Inflammatory macrophage treated with lipopolysaccharide for 4 hours (primary cell): ENCODE results near the gene ST8SIA4.

Source experiments
- DNase-seq: peaks from one replicate; pipeline ENCODE4 v3.0.0-alpha.2; 2020

Gene ST8SIA4, protein sequence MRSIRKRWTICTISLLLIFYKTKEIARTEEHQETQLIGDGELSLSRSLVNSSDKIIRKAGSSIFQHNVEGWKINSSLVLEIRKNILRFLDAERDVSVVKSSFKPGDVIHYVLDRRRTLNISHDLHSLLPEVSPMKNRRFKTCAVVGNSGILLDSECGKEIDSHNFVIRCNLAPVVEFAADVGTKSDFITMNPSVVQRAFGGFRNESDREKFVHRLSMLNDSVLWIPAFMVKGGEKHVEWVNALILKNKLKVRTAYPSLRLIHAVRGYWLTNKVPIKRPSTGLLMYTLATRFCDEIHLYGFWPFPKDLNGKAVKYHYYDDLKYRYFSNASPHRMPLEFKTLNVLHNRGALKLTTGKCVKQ

GRCh38 chr5:100903039-100903887 lies at the start of gene ST8SIA4:
Gene ST8SIA4, minus strand, starts transcription at chr5:100903282. Its CDS starts 327 bp downstream, at chr5:100902955.
- DNase-seq = peak; percentile 90

DNA sequence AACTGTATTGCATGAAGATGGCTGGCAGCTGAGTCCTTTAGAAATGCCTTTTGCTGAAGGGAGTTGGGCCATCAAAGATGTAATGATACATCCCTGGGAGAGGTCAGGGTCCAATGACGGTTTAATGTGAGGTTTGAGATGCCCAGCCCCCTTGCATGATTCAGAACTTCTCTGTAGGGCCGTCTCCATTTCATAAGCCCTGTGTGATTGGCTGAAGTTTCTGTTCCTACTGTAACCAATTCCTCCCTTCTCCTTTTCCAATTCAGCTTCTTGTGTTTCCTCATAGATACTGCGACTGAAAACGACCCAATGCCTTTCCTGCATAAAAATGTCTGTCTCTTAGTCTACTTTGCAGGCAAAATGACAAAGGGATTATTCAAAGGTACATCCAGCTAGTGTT lies 47.9 kb upstream of the ST8SIA4 start:
- peak; percentile 52 for DNase-seq

DNA sequence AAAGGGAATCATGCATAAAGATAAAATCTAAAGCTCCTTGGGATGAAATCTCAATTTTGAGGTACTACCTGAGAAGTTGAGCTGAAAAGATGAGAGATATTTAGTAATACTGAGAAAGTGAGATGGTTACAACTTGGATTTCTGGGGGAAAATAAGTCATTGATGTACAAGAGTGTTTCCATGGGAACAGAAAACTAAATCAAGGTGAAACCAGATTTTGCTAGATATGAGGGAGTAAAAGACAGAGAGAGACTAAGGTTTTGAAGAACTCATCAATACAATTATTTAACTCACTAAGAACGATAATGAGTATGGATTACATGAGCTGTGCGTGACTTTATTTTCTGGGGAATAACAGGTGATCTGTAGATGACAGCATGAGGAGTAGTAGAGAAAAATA lies 10.2 kb upstream of the ST8SIA4 start:
- DNase-seq = no peak

DNA sequence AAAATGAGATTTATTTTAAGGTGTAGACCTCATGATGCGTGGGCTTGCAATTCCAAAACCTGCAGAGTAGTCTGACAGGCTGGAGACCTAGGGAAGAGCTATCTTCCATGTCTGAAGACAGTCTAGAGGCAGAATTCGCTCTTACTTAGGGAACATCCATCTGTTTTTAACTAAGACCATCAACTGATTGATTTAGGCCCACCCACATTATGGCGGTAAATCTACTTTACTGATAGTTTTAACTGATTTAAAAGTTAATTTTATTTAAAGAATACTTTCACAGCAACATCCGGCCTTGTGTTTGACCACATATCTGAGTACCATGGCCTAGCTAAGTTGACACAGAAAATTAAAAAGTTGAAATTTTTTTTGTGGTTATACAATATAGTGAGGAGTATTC lies 6.0 kb upstream of the ST8SIA4 start:
- DNase-seq = no peak

GRCh38 chr5:100905259-100905914 lies 2.3 kb upstream of the ST8SIA4 start:
- no peak for DNase-seq

- peak; percentile 45 for DNase-seq
Measured at GRCh38 chr5:100904259-100904861, 1.3 kb upstream of the ST8SIA4 start.

GRCh38 chr5:100902440-100903038 lies 543 bp downstream of the ST8SIA4 start:
- peak; percentile 54 for DNase-seq

GRCh38 chr5:100901821-100902341 lies 1.2 kb downstream of the ST8SIA4 start:
- DNase-seq = peak; percentile 95

DNA sequence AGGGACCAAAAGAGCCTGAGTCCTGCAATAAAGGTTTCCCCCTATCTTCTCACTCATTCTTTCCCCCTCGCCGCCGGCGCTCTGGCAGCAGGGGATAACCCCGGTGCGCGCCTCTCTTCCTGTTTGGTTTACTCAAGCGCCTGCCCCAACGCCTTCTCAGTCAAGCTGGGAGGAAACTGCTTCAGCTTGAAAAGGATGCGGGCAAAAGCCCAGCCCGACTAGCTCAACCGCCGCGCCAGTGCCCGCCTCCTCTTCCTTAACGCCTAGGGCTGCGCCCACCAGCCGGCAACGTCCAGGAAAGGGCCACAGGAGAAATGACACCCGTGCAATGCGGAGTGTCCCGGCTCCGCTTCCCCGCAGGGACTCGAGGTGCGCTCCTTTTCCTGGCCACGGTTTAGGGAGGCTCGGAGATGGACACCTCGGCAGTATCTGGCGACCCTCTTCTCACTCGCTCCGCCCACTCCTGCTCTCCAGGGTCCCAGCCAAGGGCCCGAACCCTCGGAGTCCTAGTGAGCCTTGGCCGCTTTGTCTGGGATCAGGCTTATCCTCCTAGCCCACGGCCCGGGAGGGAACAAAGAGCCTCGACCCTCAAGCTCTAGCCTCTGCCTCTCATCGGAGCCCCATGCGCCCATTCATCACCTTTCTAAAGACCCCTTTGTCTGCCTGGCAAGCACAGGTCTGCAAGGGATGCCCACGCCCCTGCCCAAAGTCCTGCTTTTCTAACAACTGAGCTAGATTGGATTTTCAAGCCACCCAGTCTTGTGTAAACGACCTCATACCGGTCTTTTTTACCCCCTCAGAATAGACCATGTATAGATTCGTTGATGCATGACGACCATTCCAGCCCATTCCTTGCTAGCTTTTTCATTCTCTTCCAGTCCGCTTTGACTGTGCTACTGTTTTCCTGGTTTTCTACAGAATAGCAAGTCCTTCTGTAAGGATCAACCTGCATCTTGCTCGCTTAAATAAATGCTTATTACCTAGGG lies 2.0 kb downstream of the ST8SIA4 start:
- peak; percentile 96 for DNase-seq

- DNase-seq = peak; percentile 73
Measured at GRCh38 chr5:100900142-100900795, 2.8 kb downstream of the ST8SIA4 start.

GRCh38 chr5:100899675-100900074 lies 3.4 kb downstream of the ST8SIA4 start:
- DNase-seq = no peak

DNA sequence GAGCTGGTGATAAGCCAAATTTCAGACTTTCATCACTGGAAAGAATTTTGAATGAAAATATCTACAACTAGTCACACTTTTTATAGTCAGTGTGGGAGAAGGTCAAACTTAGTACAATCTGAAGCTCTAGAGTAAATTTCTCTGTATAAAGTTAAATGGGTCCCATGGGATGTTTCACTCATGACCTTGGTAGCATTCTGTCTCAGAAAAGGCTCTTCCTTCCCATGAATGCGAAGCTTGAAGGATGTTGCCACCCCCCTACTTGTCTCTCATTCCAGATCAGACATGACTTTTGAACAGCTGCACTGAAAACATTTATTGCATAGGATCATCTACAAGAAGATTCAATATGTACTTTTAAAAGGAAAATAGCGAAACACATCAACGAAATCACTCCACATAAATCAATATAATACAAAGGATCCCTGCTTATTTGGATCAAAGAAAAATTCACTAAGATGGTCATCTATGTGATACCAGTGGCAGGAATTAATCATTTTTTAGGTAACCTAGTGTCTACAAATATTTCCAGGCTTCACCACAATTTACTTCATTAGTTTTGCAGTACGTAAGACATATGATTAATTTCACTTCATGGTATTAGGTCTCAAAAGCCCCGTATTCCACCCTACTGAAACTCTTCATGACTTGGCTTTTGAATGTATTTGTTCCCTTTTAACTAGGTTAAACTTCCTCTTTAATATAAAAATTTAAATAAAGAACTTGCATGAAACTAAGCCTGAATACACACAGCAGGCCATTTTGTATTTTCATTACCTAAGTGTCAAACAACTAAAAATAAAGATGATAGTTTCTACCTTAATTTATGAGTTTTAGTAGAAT lies 4.4 kb downstream of the ST8SIA4 start:
- DNase-seq = peak; percentile 92

- no peak for DNase-seq
Measured at GRCh38 chr5:100896054-100896453, 7.0 kb downstream of the ST8SIA4 start.

GRCh38 chr5:100890461-100891008 lies 12.5 kb downstream of the ST8SIA4 start:
- peak; percentile 86 for DNase-seq

DNA sequence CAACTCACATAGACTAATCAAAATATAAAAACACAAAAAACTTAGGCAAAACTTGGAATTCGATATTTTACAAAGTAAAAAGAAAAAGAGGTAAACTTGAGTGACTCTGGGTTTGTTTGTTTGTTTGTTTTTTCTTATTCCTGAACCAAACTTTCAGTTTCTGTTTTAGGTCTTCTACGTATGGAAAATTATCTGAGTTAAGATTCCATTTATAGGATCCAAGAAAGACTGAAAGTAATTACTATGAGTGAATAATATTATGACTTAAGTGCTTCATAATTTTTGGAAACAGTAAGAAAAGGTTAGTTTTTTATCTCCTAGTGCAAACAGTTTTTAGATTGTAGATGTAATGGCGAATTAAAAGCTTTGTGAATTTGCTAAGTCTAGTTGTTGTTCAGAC lies 13.2 kb downstream of the ST8SIA4 start:
- peak; percentile 76 for DNase-seq

DNA sequence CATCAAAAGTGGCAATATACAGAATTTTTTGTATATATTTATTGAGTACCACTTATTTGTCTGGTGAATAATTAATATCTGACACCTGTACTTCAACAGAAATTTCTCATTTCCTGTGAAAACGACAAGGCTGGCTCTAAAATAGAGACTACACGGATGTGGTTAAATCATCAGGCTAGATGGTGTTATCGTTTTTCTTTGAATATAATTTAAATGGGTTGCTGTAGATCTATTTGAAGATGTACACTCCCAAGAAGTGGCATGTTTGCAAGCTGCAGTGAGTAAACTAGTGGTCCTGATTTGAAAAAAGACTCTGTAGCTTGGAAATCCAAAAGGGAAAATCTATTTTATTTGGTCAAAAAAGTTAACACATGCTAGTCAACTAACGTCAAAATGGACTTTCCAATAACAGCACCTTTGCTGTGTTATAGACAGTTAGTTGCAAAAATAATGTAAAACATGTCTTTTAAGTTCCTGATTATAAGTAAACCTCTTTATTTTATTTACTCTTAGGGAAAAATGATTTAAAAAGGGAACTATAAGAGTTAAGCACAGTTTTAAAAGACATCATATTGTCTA lies 13.8 kb downstream of the ST8SIA4 start:
- peak; percentile 38 for DNase-seq

GRCh38 chr5:100877274-100877673 lies 25.8 kb downstream of the ST8SIA4 start:
- DNase-seq = peak; percentile 85

GRCh38 chr5:100872408-100873190 lies 30.5 kb downstream of the ST8SIA4 start:
- DNase-seq = peak; percentile 70
